Left hindlimb (tissue), 1 donor: ENCODE measurements around the gene SLC44A2.

Experiments
- DNase-seq: peaks from one replicate; pipeline ENCODE4 v3.0.0-alpha.2; 2018

The SLC44A2 gene

GRCh38 chr19:10617409-10618121 lies 7.8 kb upstream of the SLC44A2 start:
- DNase-seq, result no peak

DNA sequence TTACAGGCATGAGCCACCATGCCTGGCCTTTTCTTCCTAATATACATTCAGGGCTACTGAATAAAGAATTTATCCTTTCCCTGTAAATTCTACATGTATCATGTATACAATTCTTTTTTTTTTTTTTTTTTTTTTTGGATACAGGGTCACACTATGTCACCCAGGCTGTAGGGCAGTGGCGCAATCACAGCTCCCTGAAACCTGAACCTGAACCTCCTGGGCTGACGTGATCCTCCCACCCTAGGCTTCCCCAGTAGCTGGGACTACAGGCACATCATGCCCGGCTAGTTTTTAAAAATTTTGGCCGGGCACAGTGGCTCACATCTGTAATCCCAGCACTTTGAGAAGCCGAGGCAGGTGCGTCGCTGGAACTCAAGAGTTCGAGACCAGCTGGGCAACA lies 6.5 kb upstream of the SLC44A2 start:
- no peak for DNase-seq

DNA sequence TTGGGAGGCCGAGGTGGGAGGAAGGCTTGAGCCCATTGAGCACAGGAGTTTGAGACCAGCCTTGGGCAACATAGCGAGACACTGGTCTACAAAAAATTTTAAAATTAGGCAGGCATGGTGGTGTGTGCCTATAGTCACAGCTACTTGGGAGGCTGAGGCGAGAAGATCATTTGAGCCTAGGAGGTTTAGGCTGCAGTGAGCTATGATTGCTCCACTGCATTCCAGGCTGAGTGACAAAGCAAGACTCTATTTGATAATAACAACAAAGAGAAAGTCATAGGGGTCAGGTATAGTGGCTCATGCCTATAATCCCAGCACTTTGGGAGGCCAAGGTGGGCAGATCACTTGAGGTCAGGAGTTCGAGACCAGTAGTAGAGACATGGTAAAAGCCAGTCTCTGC lies 4.6 kb upstream of the SLC44A2 start:
- no peak for DNase-seq

- no peak for DNase-seq
Measured at GRCh38 chr19:10621966-10622365, 3.4 kb upstream of the SLC44A2 start.

GRCh38 chr19:10624585-10624984 lies 768 bp upstream of the SLC44A2 start:
- DNase-seq, result no peak

DNA sequence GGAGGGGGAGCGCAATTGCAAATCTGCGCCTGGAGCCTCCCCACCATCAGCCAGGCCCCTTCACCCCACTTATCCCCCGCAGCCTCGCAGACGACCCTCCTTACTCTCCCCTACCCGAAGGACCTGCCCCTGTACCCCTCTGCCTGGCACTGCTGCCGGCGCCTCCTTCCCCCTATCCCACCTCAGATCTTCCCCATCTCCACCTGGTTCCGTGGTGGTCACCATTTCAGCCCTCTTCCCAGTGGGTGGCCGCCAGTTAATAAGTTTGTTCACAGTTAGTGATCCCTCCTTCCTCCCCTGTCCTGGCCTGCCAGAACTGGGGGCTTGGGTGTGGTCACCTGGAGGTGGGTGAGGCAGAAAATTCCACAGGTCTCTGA lies 397 bp downstream of the SLC44A2 start:
- no peak for DNase-seq

- no peak for DNase-seq
Measured at GRCh38 chr19:10631874-10632273, 6.5 kb downstream of the SLC44A2 start.

DNA sequence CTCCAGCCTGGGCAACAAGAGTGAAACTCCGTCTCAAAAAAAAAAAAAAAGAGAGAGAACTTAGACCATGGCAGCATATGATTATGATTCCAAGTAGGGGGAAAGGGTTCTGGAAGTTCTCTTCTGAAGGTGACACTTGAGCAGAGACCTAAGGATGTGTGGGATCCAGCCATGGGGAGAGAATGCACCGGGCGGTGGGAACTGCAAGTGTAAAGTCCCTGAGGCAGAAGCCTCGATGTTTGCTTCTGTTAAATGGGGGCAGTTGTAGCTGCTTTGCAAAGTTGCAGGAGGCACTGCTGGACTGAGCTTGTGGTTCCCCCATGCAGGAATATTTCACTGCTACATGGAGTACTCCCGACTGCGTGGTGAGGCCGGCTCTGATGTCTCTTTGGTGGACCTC lies 9.1 kb downstream of the SLC44A2 start:
- DNase-seq, result no peak

GRCh38 chr19:10634963-10635362 lies 9.6 kb downstream of the SLC44A2 start:
- DNase-seq, result no peak

DNA sequence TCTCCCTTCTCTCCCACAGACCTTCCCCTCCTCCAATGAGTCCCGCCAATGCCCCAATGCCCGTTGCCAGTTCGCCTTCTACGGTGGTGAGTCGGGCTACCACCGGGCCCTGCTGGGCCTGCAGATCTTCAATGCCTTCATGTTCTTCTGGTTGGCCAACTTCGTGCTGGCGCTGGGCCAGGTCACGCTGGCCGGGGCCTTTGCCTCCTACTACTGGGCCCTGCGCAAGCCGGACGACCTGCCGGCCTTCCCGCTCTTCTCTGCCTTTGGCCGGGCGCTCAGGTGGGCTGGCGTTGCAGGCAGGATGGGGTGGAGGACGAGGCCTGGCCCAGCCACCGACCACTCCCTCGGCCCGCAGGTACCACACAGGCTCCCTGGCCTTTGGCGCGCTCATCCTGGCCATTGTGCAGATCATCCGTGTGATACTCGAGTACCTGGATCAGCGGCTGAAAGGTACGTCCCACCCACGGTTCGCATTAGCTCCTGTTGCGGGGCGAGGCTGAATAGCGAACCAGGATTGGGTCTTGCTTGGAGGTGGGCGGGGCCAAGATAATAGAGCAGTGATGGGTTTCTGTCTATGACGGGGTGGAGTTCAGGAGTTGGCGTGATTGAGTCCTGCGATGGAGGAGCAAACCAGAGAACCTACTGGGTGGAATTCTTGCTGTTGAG lies 11.1 kb downstream of the SLC44A2 start:
- DNase-seq, result no peak

- no peak for DNase-seq
Measured at GRCh38 chr19:10637894-10638293, 12.5 kb downstream of the SLC44A2 start.

DNA sequence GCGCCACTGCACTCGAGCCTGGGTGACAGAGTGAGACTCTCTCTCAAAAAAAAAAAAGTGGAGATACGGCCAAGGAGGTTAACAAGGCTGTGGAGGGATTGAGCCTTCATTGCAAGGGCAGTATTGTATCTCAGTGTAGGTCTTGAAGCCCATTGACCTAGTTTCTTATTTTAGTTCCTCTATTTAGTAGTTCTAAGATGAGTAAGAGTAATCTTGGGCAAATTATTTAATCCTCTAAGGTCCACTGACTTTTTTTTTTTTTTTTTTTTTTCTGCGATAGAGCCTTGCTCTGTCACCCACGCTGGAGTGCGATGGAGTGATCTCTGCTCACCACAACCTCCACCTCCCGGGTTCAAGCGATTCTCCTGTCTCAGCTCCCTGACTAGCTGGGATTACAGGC lies 14.5 kb downstream of the SLC44A2 start:
- DNase-seq, result no peak

DNA sequence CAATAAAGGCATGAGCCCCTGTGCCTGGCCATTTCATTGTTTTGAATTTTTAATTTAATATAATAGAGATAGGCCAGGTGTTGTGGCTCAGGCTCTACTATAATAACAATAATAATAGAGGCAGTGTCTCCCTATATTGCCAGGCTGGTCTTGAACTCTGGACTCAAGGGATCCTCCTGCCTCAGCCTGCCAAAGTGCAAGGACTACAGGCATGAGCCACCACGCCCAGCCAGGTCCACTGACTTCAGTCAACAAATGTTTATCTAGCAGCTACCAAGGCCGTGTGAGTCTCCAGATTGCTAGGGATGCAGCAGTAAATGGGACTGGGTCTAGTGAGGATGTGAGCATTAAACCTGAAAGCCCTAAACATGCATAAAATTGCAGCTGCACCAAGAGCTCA lies 15.0 kb downstream of the SLC44A2 start:
- DNase-seq, result no peak

DNA sequence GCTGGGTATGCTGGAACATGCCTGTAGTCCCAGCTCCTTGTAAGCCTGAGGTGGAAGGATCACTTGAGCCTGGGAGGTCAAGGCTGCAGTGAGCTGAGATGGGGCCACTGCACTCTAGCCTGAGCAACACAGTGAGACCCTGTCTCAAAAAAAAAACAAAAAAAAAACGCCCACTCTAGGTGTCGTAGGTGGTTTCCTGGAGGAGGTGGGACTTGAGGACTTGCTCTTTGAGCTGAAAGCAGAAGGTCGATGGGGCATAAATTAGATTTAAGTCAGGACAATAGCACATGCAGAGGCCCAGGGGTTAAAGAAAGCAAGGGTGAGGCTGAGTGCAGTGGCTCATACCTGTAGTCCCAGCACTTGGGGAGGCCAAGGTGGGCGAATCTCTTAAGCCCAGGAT lies 15.9 kb downstream of the SLC44A2 start:
- no peak for DNase-seq

DNA sequence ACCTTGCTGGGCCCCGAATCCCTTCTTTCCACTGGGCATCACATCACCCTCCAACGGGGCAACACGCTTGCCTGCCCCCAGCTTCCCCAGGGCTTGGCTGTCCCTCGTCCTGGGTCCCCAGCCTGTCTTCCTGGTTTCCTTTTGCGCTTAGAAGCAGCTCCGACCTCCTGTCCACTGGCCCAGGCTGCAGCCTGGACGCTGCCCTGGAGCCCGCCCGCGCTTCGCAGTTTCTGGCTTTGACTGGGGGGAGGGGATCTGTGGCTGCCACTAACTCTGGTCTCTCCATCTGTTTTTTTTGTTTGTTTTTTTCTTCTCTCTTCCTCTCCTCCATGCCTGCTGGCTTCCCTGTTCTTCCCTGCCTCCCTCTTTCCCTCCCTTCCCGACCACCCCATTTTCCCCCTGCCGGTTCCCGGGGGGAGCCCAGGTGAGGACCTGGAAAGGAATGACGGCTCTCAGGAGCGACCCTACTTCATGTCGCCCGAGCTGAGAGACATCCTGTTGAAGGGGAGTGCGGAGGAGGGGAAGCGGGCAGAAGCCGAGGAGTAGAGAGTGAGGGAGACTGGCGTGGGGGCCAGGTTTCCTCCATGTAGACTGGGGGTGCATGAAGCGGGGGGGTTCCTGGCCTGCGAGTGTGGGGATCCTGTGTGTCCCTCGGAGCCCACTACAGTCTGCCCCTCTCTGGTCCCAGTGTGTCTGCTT lies 17.3 kb downstream of the SLC44A2 start:
- DNase-seq, result peak; percentile 65

- peak; percentile 64 for DNase-seq
Measured at GRCh38 chr19:10643172-10643967, 18.0 kb downstream of the SLC44A2 start.

GRCh38 chr19:10643968-10644259 lies 18.6 kb downstream of the SLC44A2 start:
- DNase-seq, result peak; percentile 89

- DNase-seq, result peak; percentile 90
Measured at GRCh38 chr19:10644260-10645007, 19.1 kb downstream of the SLC44A2 start.

DNA sequence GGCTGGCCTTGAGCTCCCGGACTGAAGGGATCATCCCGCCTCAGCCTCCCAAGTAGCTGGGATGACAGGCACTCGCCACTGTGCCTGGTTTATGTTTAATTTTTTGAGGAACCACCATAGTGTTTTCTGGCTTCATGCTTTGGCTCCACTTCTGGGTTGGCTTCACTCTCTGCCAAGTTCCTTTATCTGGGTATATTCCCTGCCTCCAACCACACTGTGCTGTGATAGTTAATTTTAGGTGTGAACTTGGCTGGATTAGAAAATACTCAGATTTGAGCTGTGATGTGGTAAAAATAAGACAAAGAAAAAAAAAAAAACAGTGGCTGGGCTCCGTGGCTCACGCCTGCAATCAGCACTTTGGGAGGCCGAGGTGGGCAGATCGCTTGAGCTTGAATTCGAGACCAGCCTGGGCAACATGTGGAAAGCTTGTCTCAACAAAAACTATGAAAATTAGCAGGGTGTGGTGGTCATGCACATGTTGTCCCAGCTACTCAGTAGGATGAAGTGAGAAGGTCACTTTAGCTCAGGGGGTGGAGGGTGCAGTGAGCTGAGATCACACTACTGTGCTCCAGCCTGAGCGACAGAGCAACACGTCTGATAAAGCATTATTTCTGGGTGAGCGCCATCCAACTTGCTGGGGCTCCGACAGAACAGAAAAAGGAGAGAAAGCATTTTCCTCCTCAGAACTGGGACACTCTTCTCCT lies 21.3 kb downstream of the SLC44A2 start:
- no peak for DNase-seq

DNA sequence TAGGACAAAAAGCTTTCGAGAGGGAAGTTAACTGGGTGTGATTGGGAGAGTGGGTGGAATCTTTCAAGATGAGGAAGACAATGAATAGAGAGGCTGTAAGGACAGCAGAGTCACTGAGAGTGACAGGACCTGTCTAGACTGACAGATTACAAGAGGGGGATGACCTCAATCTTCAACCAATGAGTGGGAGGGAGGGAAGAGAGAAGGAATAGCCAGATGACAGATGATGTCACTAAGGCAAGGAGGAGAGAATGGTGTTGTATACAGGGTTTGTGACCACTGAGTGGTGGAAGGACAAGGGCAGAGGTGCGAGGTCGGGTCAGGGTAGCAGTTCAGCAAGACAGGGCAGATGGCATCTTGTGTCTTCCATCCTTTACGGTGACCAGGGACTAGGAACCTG lies 23.0 kb downstream of the SLC44A2 start:
- no peak for DNase-seq

DNA sequence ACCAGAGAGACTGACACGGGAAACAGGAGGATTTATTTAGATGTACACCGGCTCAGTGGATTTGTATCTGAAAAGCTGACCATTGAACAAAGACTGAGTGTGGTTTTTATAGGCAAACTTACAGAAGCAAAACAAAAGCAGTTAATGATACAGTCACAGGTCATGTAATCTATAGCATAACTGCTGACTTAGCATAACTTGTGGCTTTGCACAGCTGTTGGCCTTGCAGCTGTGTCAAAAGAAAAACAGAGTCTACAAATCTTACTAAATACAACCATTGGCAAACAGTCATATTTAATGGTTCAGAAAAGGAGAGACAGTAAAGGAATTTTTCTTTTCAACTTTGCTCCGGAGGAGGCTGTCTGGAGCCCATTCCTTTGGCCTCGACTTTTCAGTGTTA lies 26.5 kb downstream of the SLC44A2 start:
- DNase-seq, result no peak

DNA sequence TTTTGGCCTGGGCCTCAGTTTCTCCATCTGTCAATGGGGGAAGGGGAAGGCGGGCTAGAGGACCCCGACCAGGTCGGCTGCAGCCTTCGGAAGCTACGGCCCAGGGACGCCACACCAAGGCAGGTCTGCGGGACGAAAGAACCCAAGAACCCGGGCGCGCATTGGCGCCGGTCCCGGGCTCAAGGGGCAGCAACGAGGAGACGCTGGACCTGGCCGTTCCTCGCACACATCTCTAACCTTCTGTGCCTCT lies 28.1 kb downstream of the SLC44A2 start:
- no peak for DNase-seq
